Colon (tissue), 2 donors: Measurements from ENCODE around the gene VASH1.

Experiments used
- FAIRE-seq: peaks from 2 replicates; lab custom pipeline; 2012; peaks lifted over from hg19 to GRCh38; lab: Jason Lieb, UNC
- donor health status: control.
- donor health status: control.

VASH1 gene

GRCh38 chr14:76832503-76832988 is 71.3 kb downstream of the VASH1 start:
- FAIRE-seq = no peak
